GM18867 (cell line): ENCODE data around the gene RAP2B.
"Not testable (repeated sequence)": the region's sequence is repeated elsewhere in the genome, so short reads cannot be mapped to it uniquely, and the experiment has no call there.

ENCODE experiments used
- ATAC-seq: cut with Tn5 transposase; IDR thresholded peaks from one replicate; pipeline ENCODE4 v1.9.1; 2021; ENCODE audit warnings: mild to moderate bottlenecking, moderate library complexity; ENCODE audit not compliant: unreplicated experiment

RAP2B gene

GRCh38 chr3:153190923-153191322 lies 28.9 kb downstream of the RAP2B start:
- no peak for ATAC-seq

GRCh38 chr3:153192327-153192726 lies 30.3 kb downstream of the RAP2B start:
- no peak for ATAC-seq

GRCh38 chr3:153193786-153194476 lies 31.9 kb downstream of the RAP2B start:
- ATAC-seq, result not testable (repeated sequence)

- no peak for ATAC-seq
Measured at GRCh38 chr3:153195349-153195879, 33.4 kb downstream of the RAP2B start.

DNA sequence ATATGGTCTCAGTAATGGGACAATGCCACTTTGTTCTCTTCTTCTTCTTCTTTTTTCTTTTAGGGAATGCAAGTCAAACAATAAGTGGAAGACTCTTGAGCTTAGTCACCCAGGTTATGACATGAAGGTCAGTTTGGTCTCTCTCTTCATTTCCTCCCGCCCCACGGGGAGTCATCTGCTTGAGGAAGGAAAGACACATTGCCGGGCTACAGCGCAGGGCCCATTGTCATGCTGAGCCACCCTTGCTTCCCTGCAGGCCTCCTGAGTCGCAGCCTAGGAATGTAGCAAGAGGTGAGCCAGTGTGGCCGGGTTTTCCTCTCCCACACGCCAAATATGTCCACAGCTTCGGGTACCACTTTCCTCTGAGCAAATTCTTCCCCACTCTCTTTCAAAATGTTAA lies 47.6 kb downstream of the RAP2B start:
- no peak for ATAC-seq

DNA sequence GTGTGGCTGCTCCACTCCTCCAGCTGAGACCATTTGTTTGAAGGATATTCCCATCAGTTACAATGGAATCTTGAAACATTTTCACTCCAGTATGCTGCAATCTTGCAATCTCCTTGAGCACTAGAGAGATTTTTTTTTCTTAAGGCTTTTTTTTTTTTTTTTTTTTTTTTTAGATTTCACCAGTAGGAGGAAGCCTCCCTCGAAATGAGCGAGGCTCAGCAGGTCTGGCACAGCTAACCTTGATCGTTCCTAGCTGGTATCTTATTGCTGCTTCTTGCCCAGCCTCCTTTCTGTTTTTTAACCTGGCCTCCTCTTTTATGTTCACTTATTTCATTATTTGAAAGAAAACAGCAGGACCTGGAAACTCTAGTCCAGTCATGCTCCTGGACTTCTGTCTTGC lies 48.1 kb downstream of the RAP2B start:
- no peak for ATAC-seq

GRCh38 chr3:153210660-153211059 lies 48.6 kb downstream of the RAP2B start:
- no peak for ATAC-seq

- ATAC-seq, result no peak
Measured at GRCh38 chr3:153215497-153215896, 53.5 kb downstream of the RAP2B start.

- no peak for ATAC-seq
Measured at GRCh38 chr3:153215966-153216365, 53.9 kb downstream of the RAP2B start.

DNA sequence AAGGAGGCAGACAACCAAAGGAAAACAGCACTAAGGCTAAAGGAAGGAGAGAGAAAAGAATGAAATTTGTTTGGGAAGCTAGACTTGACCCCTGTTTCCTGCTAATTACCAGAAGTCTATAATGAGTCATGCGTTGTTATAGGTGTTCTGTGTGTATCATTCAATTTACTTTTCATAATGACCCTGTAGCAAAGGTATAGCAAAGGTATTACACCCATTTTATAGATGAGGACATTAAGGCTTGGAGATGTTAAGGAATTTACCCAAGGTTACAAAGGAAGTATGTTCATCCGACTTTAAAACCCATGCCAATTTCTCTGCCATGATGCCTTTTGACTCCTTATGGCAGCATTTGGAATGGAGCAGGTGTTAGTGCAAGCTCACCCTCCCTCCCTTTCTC lies 54.9 kb downstream of the RAP2B start:
- ATAC-seq, result no peak

GRCh38 chr3:153219146-153219545 lies 57.1 kb downstream of the RAP2B start:
- ATAC-seq, result no peak
